NOMO-1 treated with DMSO at 0.1 percent for 48 hours (cell line): Measurements from ENCODE around the gene PFKP.
A peak's percentile ranks its signal among the peaks of the same experiment; 100 is the strongest.
"Not testable (repeated sequence)": the region's sequence is repeated elsewhere in the genome, so short reads cannot be mapped to it uniquely, and the experiment has no call there.

Source experiments
- DNase-seq: peaks from one replicate; lab custom pipeline; 2025; ENCODE audit not compliant: unreplicated experiment; lab: John Stamatoyannopoulos, UW

Gene PFKP

DNA sequence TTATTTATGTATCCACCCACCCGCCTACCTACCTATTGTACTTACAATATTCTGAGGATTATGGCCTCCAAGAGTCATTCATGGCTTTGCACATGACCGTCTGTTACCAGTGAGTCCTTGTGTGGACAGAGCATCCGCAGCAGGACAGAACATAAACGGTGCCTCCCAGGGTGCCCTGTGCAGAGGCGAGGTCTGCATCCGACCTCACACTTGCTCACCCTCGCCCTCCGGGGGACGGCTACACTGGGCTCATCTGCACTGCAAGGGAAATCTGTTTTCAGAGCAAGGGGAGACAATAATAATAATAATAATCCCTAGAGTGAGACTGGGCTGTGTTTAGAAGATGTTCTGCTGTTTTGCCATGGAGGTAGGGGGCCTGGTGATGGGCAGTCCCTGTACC is 29.8 kb downstream of the PFKP start:
- DNase-seq: no peak

- DNase-seq: no peak
Observed at GRCh38 chr10:3098689-3099088, 31.3 kb downstream of the PFKP start.

DNA sequence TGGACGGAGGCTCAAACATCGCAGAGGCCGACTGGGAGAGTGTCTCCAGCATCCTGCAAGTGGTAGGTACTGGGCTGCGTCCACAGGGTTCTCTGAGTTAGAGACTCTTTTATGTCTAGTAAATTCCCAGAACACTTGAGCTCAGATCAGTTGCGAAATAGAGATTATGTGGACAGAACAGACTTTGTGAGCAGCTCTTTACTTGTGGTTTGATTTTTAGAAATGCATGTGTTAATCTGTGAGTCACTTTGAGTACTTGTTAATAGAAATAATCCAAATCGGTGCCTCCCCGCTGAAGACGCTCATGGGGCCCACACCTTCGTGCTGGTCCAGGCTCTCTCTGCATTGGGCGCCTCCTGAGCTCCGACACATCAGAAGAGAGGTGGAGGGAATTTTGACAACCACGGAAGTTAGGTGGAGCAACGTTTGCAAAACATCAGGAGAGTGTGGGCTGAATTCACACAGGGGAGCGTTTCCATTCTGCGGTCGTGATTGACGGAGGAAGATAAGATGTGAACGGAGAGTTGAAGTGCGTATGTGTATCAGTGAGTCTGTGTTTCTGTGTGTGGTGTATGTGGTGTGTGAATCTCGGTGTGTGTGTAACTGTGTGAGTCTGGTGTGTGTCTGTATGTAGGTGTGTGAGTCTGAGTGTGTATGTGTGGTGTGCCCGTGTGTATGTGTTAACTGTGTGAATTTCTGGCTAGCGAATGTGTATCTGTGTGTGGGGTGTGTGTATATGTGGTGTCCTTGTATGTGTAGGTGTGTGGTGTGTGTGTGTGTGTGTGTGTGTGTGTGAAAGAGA is 32.1 kb downstream of the PFKP start:
- peak; percentile 47 for DNase-seq

- no peak for DNase-seq
Observed at GRCh38 chr10:3100093-3100792, 32.9 kb downstream of the PFKP start.

GRCh38 chr10:3100856-3101640 is 33.7 kb downstream of the PFKP start:
- DNase-seq: no peak

- no peak for DNase-seq
Observed at GRCh38 chr10:3102720-3103427, 35.5 kb downstream of the PFKP start.

DNA sequence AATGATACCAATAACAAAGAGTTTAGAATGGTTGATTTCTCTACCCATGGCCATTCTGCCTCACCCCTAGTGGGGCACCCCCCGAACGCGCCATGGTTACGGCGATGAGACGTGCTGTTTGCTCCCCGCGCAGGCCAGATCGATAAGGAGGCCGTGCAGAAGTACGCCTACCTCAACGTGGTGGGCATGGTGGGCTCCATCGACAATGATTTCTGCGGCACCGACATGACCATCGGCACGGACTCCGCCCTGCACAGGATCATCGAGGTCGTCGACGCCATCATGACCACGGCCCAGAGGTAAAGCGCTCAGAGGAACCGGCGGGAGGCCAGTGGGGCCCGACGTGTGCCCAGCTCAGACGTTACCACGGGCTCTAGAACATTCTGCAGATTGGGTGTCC is 36.3 kb downstream of the PFKP start:
- no peak for DNase-seq

DNA sequence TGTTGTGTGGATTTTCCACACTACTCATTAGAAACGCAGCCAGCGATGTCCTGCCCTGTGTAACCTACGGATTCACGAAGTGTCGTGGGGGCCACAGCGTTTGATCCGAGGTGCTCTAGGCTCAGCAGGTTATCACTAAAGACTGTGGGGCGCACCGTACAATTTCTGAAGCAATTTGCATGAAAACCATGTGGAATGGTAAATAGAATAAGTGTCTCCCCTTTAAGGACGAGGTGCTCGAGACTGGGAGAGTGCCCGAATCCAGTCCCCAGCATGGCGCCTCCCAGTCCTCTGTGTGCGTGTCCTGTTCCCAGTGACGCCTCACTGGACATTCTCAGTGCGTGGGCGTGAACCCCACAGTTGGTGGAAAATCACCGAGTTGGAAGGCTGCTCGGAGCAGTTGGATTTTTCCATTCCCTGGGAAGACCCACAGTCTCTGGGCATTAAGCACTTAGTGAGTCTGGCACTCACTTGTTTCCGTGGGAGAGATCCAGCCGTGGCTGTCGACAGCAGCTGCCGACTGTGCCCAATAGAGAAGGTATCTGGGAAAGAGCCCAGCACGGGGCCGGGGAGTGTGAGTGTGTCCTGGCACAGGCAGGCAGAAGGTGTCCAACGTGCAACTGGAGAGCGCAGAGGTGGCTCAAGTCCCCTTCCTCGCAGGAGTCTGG is 37.0 kb downstream of the PFKP start:
- no peak for DNase-seq

DNA sequence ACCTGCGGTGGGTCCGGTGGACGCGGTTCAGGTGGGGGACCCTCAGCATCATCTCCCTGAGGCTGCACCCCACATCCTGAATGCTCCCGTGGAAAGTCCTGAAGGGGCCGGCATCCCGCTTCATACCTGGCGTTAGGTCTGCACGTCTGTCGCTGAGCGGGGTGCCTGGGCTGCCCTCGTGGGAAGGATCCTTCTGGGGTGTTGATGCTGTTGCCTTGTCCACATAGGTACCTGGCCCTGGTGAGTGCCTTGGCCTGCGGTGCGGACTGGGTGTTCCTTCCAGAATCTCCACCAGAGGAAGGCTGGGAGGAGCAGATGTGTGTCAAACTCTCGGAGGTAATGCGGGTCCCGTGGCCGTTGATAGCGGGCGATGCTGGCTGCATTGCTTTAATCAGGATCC is 37.8 kb downstream of the PFKP start:
- DNase-seq: no peak

GRCh38 chr10:3105905-3106304 is 38.6 kb downstream of the PFKP start:
- no peak for DNase-seq

DNA sequence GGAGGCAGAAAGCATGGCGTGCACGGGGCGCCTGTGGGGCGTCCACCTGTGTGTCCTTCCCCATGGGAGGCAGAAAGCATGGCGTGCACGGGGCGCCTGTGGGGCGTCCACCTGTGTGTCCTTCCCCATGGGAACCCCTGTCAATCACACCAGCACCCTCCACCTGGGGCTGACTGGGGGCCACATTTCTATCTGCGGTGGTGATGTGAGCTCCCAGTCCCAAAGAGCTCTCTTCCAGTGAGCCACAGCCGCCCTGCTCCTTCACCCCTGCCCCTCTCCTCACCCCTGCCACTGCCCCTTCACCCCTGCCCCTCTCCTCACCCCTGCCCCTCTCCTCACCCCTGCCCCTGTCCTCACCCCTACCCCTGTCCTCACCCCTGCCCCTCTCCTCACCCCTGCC is 39.0 kb downstream of the PFKP start:
- DNase-seq: not testable (repeated sequence)

GRCh38 chr10:3106928-3107425 is 39.6 kb downstream of the PFKP start:
- no peak for DNase-seq

GRCh38 chr10:3107426-3107961 is 40.1 kb downstream of the PFKP start:
- no peak for DNase-seq

DNA sequence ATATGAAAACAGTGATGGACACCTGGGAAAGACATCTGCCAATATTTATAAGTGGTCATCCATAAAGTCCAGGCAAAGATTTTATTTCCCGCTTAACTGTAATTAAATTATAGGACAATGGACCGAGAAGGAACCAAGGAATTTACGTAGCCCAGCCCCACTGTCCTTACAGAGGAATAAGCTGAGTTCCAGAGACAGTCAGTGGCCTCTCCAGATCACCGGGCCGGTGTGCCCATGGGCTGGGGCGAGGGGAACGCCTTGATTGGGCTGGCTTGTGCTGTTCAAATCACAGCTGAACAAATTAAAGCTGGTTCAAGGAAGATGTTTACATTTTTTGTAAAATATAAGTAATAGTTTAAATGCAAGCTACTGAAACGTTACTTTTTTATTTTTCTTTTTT is 40.7 kb downstream of the PFKP start:
- no peak for DNase-seq

GRCh38 chr10:3108575-3109105 is 41.3 kb downstream of the PFKP start:
- DNase-seq: no peak

- no peak for DNase-seq
Observed at GRCh38 chr10:3109196-3109595, 41.8 kb downstream of the PFKP start.

GRCh38 chr10:3109633-3110032 is 42.3 kb downstream of the PFKP start:
- no peak for DNase-seq

GRCh38 chr10:3110782-3111620 is 43.7 kb downstream of the PFKP start:
- no peak for DNase-seq

DNA sequence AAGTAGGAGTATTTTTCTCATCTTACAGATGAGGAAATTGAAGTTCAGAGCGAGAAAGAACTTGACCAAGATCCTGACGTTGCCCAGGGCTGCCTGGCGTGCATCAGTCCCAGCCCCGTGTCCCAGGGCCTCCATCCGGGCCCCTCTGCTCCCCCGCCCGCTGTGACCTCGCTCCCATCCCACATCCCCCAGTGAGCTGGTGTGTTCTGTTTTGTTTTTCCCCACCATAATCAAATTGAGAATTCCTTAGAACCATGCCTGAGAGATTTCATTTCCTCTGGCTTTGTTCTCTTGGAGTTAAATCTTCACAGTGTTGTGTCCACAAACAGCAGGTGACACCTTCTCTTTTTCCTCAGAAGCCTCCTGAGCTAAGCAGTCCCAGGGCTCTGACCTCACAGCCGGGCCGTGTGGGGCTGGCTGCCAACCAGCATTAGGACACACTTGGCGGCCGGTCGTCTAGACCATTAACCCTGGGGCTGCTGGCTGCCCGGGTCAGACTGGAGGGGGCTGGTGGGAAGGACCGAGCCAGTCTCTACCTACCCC is 44.3 kb downstream of the PFKP start:
- DNase-seq: no peak
